ENCODE results near the gene UBE2I.
"Not testable (repeated sequence)": the region's sequence is repeated elsewhere in the genome, so short reads cannot be mapped to it uniquely, and the experiment has no call there.

The UBE2I gene

DNA sequence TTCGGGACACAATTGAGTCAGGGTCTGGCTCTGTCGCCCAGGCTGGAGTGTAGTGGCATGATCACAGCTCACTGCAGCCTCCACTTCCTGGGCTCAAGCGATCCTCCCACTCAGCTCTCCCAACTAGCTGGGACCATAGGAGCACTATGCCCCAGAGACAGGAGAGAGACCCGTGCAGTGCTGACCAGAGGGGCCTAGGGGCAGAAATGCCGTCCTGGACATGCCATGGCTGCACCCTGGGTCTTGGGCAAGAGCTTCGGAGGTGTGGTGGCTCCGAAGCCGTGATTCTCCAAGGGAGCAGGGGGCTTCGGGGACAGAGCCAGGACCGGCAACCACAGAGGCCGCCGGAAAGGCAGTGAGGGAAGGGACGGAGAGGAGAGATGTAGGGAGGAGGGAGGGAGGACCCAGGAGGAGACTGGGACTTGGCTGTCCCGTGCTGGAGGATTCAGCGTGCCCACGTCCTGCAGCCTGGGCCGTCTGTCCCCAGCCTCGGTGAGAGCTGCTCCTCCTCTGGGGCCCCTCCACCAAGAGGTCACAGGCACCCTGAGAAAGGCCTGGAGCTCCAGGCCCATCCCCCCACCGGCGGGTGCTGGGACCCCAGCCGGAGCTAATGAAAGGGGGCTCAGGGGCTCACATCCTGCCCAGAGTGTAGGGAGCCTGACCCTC lies 31.7 kb upstream of the UBE2I start:
- DNase-seq: no peak

DNA sequence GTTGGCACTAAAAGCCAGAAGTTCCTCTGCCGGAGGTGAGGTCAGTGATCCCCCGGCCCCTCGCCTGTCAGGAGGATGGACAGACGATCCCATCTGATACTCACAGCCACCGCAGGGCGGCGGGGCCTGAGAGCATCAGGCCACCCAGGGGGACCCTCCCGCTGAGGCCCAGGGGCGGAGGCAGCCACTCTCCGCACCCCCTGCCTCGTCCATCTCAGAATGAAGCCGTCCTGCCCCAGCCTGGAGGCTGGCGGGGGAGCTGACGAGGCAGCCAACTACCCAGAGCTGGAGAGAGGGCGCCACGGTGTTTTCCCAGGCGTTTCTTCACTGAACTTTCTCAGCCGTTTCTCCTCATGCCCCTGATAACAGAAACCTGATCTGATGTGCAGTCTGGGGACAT lies 31.0 kb upstream of the UBE2I start:
- no peak for DNase-seq

DNA sequence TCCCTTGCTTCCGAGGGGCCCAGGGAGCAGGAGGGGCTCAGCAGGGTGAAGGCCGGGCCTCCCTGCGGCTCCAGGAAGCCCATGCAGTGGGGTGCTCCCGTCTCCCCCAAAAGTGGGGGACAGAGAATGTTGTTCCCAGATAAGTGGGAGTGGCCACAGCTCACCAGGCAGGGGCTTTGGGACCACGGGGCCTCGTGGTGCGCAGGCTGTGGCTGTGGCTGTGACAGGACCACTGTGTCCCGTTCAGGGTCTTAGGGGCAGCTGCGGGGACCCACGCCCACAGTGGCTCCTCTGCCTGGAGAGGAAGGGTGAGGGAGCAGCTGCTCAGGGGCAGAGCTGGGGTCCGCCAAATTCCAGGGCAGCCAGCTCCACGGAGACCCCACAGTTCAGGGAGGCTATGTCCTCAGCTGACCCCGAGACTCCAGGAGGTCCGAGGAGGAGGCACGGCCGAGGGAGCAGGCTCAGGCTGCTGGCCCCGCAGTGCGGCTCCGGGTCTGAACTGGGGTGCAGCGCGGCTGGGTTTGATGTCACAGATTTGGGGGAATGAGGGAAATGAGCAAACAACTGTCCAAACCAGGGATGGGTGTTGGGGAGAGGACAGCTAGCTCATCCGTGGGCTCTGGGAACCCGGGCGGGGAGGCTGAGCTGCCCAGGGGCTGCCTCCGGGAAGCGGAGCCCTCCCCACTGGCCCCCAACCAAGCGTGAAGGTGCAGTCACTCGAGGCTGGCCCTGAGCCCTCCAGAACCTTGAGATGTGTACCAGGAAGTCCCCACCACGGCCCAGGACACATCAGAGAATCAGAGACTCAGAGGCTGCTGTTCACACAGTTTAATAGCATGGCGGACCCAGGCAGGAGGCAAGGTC lies 30.1 kb upstream of the UBE2I start:
- no peak for DNase-seq

DNA sequence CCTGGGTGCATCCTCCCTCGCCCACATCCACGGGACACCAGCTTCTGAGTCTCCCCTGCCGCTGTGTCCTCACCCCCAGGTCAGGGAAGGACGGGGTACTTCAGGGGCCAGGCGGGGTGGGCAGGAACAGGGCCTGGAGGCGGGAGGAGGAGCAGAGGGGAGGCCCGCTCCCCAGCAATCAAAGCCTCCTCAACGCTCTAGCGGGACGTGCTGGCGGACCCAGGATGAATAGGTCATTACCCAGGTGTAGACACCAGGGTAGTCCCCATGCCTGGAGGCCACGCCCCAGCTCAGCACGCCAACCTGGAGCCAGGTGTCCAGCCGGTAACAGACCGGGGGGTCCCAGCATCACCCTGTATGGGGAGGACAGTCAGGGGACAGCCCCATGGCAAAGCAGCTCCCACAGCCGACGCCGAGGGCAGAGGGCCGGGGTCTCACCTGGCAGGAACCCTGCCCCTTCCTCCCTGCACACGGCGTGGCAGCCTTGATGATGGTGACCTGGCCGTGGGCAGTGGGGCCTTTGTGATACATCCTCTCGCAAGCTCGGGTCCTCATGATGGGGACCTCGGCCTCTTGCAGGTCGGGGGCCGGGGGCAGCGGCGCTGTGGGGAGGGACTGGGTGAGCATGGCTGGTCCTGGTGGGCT lies 29.4 kb upstream of the UBE2I start:
- DNase-seq: no peak

GRCh38 chr16:1280783-1281182 lies 28.7 kb upstream of the UBE2I start:
- no peak for DNase-seq

DNA sequence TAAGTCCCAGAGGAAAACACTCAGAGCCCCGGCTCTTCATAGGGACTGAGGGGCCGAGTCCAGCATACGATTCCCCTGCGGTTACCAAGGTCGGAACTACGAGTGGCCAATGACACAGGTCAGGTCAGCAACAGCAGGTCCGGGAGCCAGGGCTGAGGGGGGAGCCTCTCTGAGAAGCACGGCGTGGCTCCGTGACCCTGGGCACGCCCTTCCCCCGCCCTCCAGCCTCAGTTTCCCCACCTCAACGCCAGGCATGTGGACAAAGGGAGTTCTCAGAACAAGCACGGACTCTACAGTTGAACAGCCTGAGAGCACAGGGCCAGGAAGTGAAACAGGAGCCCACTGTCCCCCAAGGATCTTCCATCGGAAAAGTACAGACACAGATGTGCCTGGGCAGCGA lies 27.9 kb upstream of the UBE2I start:
- no peak for DNase-seq

DNA sequence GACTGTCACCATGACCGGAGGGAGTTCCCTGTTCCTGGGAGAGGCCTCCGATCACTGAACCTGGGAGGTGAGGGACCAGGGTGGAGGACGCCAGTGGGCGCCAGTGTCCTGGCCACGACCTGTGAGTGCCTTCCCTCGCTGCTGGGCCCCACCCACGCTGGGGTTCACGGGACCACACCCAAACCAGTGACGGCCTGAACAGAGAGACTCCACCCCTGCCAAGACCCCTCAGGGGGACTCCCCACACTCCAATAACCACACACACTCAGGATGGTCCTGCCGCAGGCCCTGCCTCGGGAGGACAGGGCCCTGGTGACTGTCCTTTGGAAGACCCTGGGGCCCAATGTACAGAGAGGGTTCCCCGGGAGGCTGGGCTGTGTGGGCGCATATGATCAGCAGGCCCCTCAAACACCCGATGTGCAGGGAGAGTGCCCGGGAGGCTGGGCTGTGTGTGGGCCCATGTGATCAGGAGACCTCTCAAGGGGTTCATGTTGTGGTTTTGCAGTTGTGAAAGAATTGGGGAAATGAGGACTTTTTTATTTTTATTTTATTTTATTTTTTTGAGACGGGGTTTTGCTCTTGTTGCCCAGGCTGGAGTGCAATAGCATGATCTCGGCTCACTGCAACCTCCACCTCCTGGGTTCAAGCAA lies 27.0 kb upstream of the UBE2I start:
- no peak for DNase-seq

DNA sequence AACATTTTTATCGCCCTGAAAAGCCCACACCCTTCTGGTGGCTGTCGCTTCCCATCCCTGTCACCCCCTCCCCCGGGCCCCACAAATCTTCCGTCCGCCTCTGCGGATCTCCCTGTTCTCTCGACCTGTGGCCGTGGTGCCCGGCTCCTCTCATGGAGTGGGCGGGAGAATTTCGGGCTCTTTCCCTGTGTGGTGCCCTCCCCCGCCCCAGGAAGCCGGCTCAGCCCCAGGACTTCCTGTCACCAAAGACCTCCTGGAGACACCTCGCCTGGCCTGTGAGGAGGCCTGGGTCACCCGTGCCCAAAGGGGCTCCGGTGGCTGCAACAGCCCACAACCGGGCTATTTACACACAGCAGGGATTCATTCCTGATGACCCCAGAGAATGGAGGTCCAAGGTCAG lies 26.1 kb upstream of the UBE2I start:
- no peak for DNase-seq

GRCh38 chr16:1283996-1284616 lies 25.3 kb upstream of the UBE2I start:
- no peak for DNase-seq

- no peak for DNase-seq
Observed at GRCh38 chr16:1285669-1286512, 23.5 kb upstream of the UBE2I start.

- no peak for DNase-seq
Observed at GRCh38 chr16:1286513-1287094, 22.8 kb upstream of the UBE2I start.

- peak; percentile 16 for DNase-seq
Observed at GRCh38 chr16:1287982-1288670, 21.3 kb upstream of the UBE2I start.

DNA sequence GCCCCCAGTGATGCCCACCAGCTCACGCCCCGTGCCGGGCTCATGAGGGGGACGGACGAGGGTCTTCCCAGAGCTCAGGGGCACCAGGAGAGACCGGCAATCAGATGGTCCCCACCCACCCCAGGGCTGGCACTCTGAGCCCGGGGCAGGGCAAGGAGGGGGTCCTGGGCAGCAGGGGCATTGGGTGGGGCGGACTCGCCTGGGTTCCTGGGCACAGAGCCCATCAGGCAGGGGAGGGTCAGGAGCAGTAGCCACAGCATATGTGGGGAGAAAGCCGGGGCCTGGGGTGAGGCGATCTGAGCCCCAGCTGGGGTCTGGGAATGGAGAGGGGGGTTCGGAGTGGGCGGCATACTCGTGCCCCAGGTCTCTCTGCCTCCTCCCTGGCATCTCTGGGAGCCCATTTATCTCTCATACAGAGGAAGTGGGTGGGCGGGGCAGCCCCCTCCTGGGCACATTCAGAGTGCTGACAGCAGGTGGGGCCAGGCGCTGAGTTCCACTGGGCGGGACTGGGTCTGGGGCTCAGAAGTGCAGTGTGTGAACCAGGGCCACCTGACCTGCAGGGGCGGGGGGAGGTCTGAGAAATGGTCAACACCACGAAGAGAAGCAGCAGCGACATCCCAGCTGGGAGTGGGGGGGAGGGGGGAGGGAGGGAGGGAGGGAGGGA lies 20.5 kb upstream of the UBE2I start:
- no peak for DNase-seq

- DNase-seq: no peak
Observed at GRCh38 chr16:1289477-1289866, 20.0 kb upstream of the UBE2I start.

DNA sequence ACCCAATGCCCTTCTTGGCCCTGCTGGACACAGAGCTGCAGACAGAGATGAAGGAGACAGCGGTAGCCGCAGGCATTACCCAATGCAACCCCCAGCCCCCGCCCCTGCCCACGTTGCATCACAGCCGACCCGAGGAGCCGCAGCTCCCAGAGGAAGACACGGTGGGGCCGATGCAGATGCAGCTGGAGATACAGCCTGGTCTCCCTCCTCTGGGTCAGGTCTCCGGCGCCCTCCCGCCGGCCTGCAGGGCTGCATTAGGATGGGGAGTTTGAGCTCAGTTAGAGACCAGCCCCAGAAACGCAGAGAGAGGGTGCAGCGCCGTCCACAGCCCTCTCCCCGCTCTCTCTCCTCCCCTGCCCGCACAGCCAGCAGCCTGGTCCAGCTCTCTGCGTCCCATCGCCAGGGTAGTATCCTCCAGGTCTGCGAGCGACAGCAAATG lies 19.4 kb upstream of the UBE2I start:
- DNase-seq: no peak

DNA sequence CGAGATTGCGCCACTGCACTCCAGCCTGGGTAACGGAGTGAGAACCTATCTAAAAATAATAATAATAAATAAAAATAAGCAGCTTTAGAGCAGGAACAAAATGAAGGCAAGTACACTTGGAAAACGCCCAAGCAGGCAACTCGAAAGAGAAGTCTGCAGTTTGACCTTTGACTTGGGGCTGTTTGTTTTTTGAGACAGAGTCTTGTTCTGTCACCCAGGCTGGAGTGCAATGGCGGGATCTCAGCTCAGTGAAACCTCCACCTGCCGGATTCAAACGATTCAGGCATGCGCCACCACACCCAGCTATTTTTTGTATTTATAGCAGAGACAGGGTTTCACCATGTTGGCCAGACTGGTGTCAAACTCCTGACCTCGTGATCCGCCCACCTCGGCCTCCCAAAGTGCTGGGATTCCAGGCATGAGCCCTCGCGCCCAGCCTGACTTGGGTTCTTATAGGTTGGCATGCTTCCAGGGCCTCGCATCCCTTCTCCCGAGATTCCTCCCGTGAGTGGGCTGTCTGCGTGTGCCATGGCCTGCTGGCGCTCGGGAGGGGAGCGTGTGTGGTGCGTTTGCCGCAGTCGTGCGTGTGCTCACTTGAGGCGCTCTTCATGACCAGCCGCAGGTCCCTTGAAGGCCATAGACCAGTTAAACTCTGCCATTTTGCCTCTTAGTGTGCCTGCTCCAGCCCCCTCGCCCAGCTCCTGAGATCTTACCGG lies 18.4 kb upstream of the UBE2I start:
- DNase-seq: no peak

GRCh38 chr16:1291576-1291974 lies 17.9 kb upstream of the UBE2I start:
- DNase-seq: no peak

GRCh38 chr16:1292208-1292607 lies 17.2 kb upstream of the UBE2I start:
- DNase-seq: not testable (repeated sequence)

GRCh38 chr16:1292808-1293207 lies 16.6 kb upstream of the UBE2I start:
- DNase-seq: not testable (repeated sequence)
